HepG2 (cell line): ENCODE data around the gene MRPS10. TPM values are rescaled to one million over a fixed set of nuclear protein-coding genes. Genes with fewer than 3 reads are reported as not detected.

Source experiments
- ATAC-seq: fragments of 200-7000 bp; cut with Tn5 transposase; 3 replicates; pipeline ENCODE4 v1.9.1; 2020; ENCODE audit warnings: mild to moderate bottlenecking, moderate library complexity
- BruUV-seq: library from RNA; stranded (reverse); fragments of 400-500 nt; replicated peaks from 2 replicates; lab custom pipeline; 2021; lab: Mats Ljungman, UMichigan
- CTCF ChIA-PET: fragments of 300-600 bp; formaldehyde crosslinking; extraction: SDS; loops from one replicate; lab custom pipeline; 2021; ENCODE audit warnings: low total read pairs, inconsistent platforms, low intra/inter-chr PET ratio; lab: Yijun Ruan, JAX
- POLR2A ChIA-PET: fragments of 350-600 bp; sonication (Branson Sonifier 250); formaldehyde crosslinking; loops from one replicate; lab custom pipeline; 2020; ENCODE audit warnings: antibody characterized with exemption, inconsistent platforms; lab: Yijun Ruan, JAX
- DNase-seq: peaks from one replicate; pipeline ENCODE4 v3.0.0-alpha.2; 2015; ENCODE audit warnings: low spot score
- FAIRE-seq: peaks from 3 replicates; lab custom pipeline; 2011; peaks lifted over from hg19 to GRCh38; lab: Jason Lieb, UNC
- H2AFZ ChIP-seq: one replicate; pipeline ENCODE4 v1.6.1; 2011; ENCODE audit warnings: low read length, inconsistent platforms
- H3K27ac ChIP-seq: fragments of 300-600 bp; 3 replicates; pipeline ENCODE4 v1.8.0; 2011; ENCODE audit warnings: mixed run types, mild to moderate bottlenecking, mixed read lengths, low read length, inconsistent platforms; ENCODE audit not compliant: insufficient read depth; ENCODE audit errors: extremely low read length
- H3K27me3 ChIP-seq, 2 experiments: fragments of 200-600 bp in 1 of 2; 2 replicates in 1 of 2; 3 replicates in 1 of 2; pipeline versions ENCODE4 v1.6.0 to v1.8.0; 2011; ENCODE audit warnings: low read length in 2 of 2, mild to moderate bottlenecking in 2 of 2, moderate library complexity in 2 of 2, inconsistent platforms in 1 of 2; ENCODE audit not compliant: insufficient read depth in 2 of 2, control insufficient read depth in 1 of 2
- H3K36me3 ChIP-seq, 2 experiments: fragments of 200-600 bp in 1 of 2; replicated peaks in 1 of 2; 2 replicates in 1 of 2; 3 replicates in 1 of 2; pipeline versions ENCODE4 v1.5.1 to v1.8.0; 2011; ENCODE audit warnings: low read length in 2 of 2, inconsistent platforms in 1 of 2; ENCODE audit not compliant: insufficient read depth in 2 of 2, control insufficient read depth in 1 of 2
- H3K4me1 ChIP-seq: 2 replicates; pipeline ENCODE4 v1.5.1; 2012; ENCODE audit warnings: low read length, inconsistent platforms; ENCODE audit not compliant: insufficient read depth
- H3K4me2 ChIP-seq: 2 replicates; pipeline ENCODE4 v1.6.0; 2011; ENCODE audit warnings: low read depth, low read length, inconsistent platforms
- H3K4me3 ChIP-seq, 3 experiments: fragments of 200-600 bp in 1 of 3; sonication (generic), shearing (Covaris generic) in 1 of 3; replicated peaks in 1 of 3; 2 replicates each; pipeline ENCODE4 v1.5.1; 2011 to 2016; ENCODE audit warnings: low read length in 3 of 3, inconsistent platforms in 2 of 3, low read depth in 2 of 3, mild to moderate bottlenecking in 2 of 3, control low read depth in 1 of 3, mixed read lengths in 1 of 3; ENCODE audit not compliant: insufficient read depth in 1 of 3
- H3K79me2 ChIP-seq: one replicate; pipeline ENCODE4 v1.6.1; 2011; ENCODE audit warnings: low read length, inconsistent platforms; ENCODE audit not compliant: insufficient read depth
- H3K9ac ChIP-seq: 2 replicates; pipeline ENCODE4 v1.6.0; 2011; ENCODE audit warnings: mild to moderate bottlenecking, low read depth, low read length, inconsistent platforms; ENCODE audit not compliant: insufficient read depth
- H3K9me3 ChIP-seq: 2 replicates; pipeline ENCODE4 v1.5.1; 2012; ENCODE audit warnings: mild to moderate bottlenecking, low read length
- H4K20me1 ChIP-seq: 2 replicates; pipeline ENCODE4 v1.6.0; 2011; ENCODE audit warnings: inconsistent platforms, mild to moderate bottlenecking, low read length, moderate library complexity; ENCODE audit not compliant: insufficient read depth
- REL ChIP-seq: sonication (generic); formaldehyde crosslinking; conservative IDR thresholded peaks from 2 replicates; pipeline ENCODE4 v1.8.0; 2022; ENCODE audit warnings: mild to moderate bottlenecking, missing genetic modification reagents, moderate library complexity
- SPEN ChIP-seq: sonication (generic); formaldehyde crosslinking; IDR thresholded peaks from 2 replicates; pipeline ENCODE4 v1.5.1; 2020; ENCODE audit warnings: low read depth, mild to moderate bottlenecking, missing genetic modification reagents
- WGBS: methylation state at CpG from one replicate; pipeline ENCODE4 v1.1.6; 2017; ENCODE audit warnings: low lambda C conversion rate; 5-methylcytosine and 5-hydroxymethylcytosine counted together
- in situ Hi-C: cut with HindIII; loops from 2 replicates; pipeline ENCODE4 v1.10.0; 2017; ENCODE audit warnings: low pct_unique_long_range_greater_than_20kb; ENCODE audit not compliant: extremely low pct_ligation_motif_present
- intact Hi-C: fragments of 100-400 bp; cut with micrococcal nuclease; formaldehyde crosslinking; loops from one replicate; pipeline ENCODE4 v1.10.0; 2022; ENCODE audit not compliant: unreplicated experiment
- polyA plus RNA-seq, 8 experiments: library from polyadenylated mRNA; depleted of rRNA in 3 of 8; stranded (reverse) in 7 of 8; unstranded in 1 of 8; fragments of >200 nt; fragmentation: Illumina TruSeq in 4 of 8; extraction: Trizol in 4 of 8; gene quantifications; 2 replicates each; pipeline versions ENCODE4 v1.2.1 to v1.2.3, GENCODE V29; 2011 to 2016; ENCODE audit warnings: low read depth in 4 of 8, missing spikeins in 1 of 8, mixed read lengths in 1 of 8; ENCODE audit not compliant: insufficient read depth in 1 of 8
- total RNA-seq, 5 experiments: library from RNA; depleted of rRNA; stranded (reverse); fragments of >200 nt; fragmentation: Illumina TruSeq; extraction: Trizol; gene quantifications; 2 replicates each; pipeline ENCODE4 v1.2.3, GENCODE V29; 2016; ENCODE audit warnings: low read depth in 1 of 5
- TF ChIP-seq, protein P1 (sequence below), 2 experiments: IDR thresholded peaks; 2 replicates each; pipeline ENCODE4 v1.6.1; 2011 to 2012; ENCODE audit warnings: low read length in 2 of 2, borderline replicate concordance in 1 of 2, low read depth in 1 of 2, mild to moderate bottlenecking in 1 of 2, moderate library complexity in 1 of 2

MRPS10 gene
- total and polyA plus RNA-seq, 2 of the 13 experiments (the other 11 are each of a cell fraction or from before 2014, with no cell fraction given) = 31.7 to 54.6 TPM

- TF ChIP-seq, protein P1, sequence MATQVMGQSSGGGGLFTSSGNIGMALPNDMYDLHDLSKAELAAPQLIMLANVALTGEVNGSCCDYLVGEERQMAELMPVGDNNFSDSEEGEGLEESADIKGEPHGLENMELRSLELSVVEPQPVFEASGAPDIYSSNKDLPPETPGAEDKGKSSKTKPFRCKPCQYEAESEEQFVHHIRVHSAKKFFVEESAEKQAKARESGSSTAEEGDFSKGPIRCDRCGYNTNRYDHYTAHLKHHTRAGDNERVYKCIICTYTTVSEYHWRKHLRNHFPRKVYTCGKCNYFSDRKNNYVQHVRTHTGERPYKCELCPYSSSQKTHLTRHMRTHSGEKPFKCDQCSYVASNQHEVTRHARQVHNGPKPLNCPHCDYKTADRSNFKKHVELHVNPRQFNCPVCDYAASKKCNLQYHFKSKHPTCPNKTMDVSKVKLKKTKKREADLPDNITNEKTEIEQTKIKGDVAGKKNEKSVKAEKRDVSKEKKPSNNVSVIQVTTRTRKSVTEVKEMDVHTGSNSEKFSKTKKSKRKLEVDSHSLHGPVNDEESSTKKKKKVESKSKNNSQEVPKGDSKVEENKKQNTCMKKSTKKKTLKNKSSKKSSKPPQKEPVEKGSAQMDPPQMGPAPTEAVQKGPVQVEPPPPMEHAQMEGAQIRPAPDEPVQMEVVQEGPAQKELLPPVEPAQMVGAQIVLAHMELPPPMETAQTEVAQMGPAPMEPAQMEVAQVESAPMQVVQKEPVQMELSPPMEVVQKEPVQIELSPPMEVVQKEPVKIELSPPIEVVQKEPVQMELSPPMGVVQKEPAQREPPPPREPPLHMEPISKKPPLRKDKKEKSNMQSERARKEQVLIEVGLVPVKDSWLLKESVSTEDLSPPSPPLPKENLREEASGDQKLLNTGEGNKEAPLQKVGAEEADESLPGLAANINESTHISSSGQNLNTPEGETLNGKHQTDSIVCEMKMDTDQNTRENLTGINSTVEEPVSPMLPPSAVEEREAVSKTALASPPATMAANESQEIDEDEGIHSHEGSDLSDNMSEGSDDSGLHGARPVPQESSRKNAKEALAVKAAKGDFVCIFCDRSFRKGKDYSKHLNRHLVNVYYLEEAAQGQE (IDR thresholded peaks at IDR 0.05; ENCODE audit: borderline replicate concordance in 1 of 2, low read depth in 1 of 2, low read length in 2 of 2) = no peak
- TF ChIP-seq SPEN (CRISPR knock-in tag) (no peak), REL (CRISPR knock-in tag) (no peak)
- TF ChIP-seq, all 625 proteins: peak for 0
- Histone ChIP-seq H2AFZ (no peak overlapping the region), H3K9me3 (no peaks in the 10 kb centered on the region), H3K4me1 (no peaks in the 10 kb centered on the region), H3K36me3 (no peaks in the 10 kb centered on the region), H3K79me2 (no peaks in the 10 kb centered on the region), H3K4me3 (no peak overlapping the region), H3K4me2 (no peak overlapping the region), H3K27ac (no peak overlapping the region), H4K20me1 (no peaks in the 10 kb centered on the region), H3K27me3 (peaks cover 0 to 6% of the 10 kb centered on the region in 2 experiments; a peak in 3 of 5 replicates), H3K9ac (no peak overlapping the region)
- WGBS = 100% methylated on average over 1 of the region's 1 CpG
- no TSS peak for BruUV-seq
- ATAC-seq (no peak), DNase-seq (no peak), FAIRE-seq (no peak)
- in situ Hi-C loops (no loop called here), intact Hi-C loops (no loop called here)
- POLR2A ChIA-PET = no interaction called here
- CTCF ChIA-PET = no interaction called here
Measured at GRCh38 chr6:42237857-42238256, 20.2 kb upstream of the MRPS10 start.
